Measurements from ENCODE around the gene GSTM4.

GRCh38 chr1:109621379-109622136, 34.3 kb upstream of the GSTM4 start:
- no peak for TF ChIP-seq MAX (IDR thresholded peaks at IDR 0.05)
- no peak for TF ChIP-seq MYC (IDR thresholded peaks at IDR 0.05; ENCODE audit: borderline replicate concordance, low read length)
- TF ChIP-seq CTCF (IDR thresholded peaks at IDR 0.05) = no peak
- TF ChIP-seq RAD21 (conservative IDR thresholded peaks at IDR 0.05 in 1 of 2, IDR thresholded peaks at IDR 0.05 in 1 of 2) = no peak
